Stimulated activated CD4-positive, alpha-beta T cell treated with anti-CD3 and anti-CD28 coated beads, Interleukin-4, amount 100 ng/mL, for 48 hours (primary cell): ENCODE results near the gene ANKRD22.
A peak's percentile ranks its signal among the peaks of the same experiment; 100 is the strongest.

Experiments used
- DNase-seq, 2 donors: peaks; one replicate each; pipeline ENCODE4 v3.0.0-alpha.2; 2020; ENCODE audit warnings: low read depth in 2 of 2

Gene ANKRD22

DNA sequence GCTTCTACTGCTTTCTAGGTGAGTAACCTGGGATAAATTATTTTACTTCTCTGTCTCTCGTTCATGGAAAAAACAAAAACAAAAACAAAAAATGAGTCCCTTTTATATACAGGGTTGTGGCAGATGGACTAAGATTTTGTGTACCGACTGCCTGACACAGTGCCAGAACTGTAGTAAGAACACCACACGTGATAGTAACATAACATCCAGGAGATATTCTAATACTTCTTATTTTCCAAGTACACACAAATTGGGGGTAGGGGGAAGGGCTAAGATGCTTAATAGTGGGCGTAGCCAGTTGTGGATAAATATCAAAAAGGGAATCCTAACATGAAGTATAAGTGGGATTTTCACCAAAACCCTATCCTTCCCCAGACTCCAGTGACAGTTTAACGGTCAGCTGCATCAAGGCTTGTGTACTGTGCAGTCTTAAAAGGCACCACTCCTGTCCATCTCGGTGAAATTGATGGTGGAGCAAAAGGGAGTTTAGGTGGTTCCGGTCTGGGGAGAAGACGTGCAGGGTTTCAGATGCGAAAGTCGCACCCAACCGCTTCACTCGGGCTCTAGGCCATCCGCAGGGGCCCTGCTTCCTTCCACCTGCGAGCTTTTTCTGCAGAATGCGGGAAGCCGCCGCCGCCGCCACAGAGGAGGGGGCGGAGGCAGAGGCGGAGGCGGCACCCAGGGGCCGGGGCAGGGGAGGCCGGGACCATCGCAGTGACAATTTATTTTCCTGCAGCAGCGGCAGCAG is 28.1 kb upstream of the ANKRD22 start, which contains the start of gene STAMBPL1:
STAMBPL1 (plus strand) TSS at position 712 of the 748 bp plus-strand sequence. CDS start 21,464 bp downstream, outside the sequence.
- peak; percentile 65 to 71 for DNase-seq

DNA sequence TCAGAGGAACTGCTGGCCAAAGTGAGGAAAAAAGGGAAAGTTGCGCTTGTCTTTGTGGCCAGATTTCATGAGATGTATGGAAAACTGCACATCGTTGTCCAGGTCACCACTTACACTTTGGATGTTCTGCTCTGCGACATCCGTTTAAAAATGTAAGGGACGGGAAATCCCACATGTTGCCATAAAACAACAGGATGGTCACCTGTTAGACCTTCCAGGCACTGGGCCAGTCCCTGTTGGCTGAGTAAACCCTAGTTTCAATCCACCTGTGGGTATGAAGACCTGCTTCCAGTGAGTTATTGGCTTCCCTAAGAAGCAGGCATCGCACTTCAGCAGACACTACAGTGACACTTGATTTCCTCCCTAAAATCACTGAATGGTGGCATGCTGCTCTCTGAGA is 25.7 kb upstream of the ANKRD22 start:
- DNase-seq = no peak

DNA sequence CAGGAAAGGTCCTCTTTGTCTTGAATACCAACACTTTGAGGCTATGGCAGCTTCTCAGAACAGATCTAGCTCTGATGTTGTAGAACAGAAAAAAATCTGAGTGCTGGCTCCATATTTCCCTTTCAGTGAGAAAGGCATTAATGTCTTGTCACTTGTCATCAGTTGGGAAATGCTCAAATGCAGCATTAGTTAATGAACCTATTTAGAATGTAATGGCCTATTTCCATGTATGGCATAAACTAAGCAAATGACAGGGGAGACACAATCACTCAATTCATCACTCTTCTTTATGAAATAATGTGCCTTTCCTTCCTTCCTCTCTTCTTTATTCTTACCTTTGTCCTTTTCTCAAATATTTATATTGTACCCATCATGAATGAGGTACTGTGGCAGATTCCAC is 23.4 kb upstream of the ANKRD22 start:
- no peak for DNase-seq

DNA sequence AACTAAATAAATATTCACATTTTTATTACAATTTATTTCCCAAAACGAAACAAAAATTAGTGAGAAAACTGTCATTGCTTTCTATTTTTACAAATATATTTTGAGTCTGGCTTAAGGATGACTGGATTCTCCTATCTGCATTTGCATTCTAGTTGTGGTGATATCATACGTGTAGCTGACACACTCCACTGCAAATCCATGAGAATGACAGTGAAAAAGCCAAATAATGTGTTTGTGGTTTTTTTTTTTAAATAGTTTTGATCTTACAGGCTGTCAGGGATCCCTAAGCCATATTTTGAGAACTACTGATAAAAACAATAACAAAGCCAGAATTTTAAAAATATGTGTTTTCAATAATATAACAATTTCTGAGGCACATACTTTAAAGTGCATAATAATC is 22.6 kb upstream of the ANKRD22 start:
- no peak for DNase-seq

DNA sequence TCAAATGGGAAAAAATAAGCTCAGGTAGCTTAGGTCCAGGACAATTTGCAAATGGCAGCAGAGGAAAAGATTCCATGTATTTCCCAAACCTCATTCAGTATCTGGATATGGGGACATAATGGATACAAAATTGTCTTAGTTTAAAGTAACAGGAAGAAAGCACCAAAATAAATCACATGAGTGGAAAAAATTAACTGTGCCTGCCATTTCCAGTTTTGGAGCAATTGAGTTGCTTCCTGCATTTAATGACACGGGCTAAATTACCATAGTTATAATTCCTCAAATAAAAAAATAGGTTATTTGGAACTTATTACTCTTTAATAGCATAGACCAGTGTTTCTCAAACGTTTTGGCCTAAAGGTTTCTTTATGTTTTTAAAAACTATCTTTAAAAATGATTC is 22.1 kb upstream of the ANKRD22 start:
- no peak for DNase-seq

DNA sequence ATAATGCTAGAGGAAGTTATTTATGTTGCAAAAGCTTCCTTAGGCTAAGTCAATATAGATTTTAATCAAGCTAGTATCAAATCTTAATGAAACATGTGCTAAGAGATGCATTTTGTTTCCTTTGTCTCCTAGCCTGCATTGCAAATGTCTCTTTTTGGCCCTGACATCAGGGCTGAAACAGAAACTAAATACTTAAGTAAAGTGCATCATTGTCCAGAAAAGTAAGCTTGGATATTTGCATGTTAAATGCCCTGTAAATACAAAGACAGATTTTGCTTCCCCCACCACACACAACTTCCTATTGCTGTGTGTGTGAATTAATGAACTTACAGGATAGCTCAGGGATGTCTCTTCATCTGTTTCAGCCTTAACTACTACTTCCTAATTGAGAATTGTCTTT is 18.4 kb upstream of the ANKRD22 start:
- no peak for DNase-seq

DNA sequence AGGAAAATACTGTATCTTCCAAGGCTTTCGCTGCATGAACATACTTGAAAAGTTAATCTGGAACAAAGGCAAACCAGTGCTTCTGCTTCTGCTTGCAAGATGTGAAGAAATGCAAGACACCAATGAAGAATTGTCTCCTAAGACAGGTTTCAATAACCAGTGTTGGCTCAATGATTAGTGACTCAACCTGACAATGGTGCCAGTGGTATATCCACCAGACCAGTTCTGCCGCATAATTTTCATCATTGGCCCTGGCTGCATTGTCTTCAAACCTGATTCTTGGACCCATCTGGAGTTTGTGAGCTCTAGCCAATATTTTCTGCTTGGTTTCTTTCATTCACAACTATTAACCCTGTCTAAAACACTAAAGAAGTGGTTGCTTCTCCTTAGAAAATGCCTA is 14.8 kb upstream of the ANKRD22 start:
- DNase-seq = no peak

DNA sequence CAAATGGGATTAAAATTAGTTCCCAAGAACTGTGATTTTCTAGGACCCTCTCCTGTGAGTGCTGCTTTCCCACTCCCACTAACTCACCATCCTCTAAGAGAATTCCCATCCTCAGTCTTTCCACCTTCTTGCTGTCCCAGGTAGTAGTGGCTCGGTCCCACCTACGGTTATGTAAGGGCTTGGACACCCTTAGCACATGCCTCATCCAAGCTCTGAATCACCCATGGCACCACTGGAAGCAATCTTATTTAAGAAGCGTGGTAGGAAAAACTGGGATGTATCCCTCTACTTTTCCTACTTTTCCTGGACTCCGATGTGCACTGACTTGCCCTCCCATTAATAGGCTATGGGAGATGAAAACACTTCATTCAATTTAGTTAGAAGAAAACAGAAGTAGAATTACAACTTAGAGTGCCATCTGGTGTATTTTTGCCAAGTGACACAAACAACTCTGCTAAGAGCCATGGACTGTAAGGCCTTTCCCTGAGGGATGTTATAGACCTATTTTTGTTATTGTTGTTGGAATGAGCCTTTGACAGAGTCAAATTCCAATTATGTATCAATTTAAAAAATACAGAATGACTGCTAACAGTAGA is 13.7 kb upstream of the ANKRD22 start:
- no peak for DNase-seq

DNA sequence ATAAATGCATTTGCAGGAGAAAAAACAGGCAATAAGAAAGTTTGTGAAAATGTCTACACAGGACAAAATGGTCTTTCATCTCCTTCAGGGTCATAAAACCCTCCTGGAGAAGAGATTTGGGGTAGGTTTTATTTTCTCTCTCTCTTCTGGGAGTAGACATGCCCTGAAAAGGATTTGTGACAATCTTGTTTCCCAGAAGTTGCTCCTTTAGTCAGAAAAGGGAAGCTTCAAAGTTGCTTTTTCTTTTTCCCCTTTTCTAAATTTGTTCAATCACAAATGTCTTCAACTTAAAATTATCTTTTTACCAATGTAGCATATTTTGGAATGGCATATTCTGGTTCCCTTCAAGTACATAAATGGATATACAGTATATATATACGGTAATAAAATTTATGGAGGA is 9.4 kb upstream of the ANKRD22 start:
- DNase-seq = no peak

DNA sequence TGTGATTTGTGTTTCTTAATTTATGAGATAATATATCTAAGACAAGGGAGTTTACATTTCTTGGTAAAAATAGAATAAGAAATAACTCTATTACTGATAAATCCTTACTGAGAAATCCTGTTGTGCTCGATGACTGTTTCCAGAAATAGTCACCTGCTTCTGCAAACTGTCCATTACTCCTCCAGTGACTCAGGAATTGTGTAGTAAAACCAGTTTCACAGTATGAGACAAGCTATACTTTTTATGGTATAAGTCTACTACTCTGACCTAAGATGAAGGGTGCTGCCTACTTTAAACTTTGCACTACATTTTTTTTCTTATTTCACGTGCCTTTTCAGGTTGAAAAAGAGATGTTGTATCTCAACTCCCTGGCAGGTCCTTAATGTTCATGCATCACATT is 6.8 kb upstream of the ANKRD22 start:
- no peak for DNase-seq

DNA sequence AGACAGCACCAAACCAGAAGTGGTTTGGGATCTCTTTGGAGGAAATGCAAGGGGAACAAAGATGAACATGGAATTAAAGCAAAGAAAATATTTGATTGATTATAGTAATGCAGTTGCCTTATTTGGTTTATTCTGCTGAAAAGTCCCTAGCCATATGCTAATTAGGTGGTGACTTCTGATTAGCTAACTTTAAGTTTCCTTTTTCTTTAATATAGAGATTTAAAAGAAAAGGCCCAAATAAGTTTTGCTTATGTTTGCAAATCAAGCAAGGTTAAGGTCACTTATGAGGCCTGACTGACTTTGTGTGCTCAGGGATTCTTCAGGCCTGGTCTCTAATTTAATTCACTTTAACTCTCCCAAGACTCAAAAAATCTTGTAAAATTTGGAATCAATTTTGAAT is 6.2 kb upstream of the ANKRD22 start:
- no peak for DNase-seq

DNA sequence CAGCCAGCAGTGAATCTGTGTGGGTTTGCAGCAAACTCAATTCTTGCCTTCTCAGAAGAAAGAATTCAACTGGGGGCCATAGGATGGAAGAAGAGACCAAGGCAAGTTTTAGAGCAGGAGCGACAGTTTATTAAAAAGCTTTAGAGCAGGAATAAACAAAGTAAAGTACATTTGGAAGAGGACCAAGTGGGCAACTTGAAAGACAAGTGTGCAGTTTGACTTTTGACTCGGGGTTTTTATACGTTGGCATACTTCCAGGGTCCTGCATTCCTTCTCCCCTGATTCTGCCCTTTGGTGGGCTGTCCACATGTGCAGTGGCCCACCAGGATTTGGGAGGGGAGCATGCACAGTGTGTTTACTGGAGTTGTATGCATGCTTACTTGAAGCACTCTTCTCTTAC is 3.0 kb upstream of the ANKRD22 start:
- DNase-seq = no peak

DNA sequence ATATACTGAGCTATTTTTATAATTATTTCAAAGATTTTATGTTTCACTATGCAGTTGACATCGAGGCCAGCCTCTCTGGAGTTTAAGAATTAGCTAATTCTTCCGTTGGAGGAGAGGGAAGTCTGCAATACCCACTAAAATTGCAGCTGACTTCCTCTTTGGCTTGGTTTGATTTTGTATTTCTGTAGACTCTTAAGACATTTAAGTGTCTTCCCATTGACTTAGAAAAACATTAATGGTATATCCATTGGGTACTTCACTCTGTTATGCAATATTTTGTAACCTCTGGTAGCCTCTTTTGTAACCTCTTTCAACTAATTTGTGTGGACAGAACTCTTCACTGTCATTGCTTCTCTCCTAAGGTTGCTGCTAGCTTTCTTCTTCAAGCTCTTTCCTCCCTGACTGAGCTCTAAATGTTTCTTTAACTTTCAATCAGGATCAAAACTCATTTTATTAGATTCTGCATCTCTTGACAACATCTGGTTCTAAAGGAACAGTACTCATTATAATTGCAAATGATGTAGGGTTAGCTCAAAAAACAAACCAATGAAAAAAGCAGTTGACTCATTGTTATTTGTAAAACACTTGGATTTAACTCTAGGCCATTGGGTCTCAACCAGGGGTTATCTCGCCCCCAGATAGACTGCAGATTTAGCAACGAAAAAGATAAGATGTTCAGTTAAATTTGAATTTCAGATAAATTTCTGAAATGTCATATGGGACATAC is 1.7 kb upstream of the ANKRD22 start:
- DNase-seq = no peak

DNA sequence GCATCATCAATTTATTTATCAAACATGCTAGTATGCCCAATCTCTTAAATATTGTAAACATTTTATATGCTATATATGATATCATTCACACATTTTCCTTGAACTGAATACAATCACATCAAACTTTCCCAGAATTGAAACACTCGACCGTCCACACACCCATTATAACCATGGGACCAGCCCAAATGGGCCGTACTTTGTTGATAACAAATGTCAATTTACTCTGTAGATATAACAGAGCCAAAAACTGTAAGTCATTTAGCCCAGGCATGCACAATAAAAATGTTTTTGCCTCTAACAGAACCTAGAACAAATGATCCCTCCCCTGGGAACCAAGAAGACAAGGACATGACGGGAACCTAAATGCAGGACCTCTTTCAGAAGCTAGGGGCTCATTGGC is 683 bp upstream of the ANKRD22 start:
- no peak for DNase-seq

DNA sequence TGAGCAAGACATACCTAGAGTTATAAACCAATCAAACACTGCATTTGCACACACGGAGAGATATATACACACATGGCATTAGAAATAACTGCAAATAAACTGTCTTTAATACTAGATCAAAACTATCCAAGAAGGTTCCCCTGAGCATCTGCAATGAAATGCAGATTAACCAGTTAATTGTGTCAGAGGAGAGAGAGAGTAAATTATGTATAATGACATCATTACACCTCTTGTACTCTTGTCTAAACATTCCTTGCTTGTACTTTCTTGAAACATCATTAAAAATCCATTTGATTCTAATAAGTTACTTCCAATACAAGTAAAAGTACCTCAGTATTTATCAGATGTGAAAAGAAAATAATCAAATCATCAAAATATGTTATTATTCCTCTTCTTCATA is 932 bp downstream of the ANKRD22 start:
- no peak for DNase-seq

DNA sequence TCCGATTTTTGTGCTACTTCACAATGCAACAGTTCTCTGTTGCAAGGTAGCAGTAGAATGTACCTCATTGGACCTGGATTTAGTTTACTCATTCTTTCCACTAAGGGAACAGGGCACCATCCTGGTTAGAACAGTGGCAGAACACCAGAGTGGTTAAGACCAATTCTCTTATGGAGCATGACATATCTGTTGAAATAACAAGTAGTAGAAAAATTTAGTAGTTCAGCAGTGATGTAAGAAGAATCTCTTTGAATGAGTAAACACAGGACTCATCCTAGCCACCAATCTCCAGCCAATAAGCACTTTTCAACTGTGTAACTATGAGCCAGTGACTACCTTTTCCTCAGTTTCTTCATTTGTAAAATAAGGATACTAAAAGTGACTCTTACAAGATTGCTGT is 2.4 kb downstream of the ANKRD22 start:
- no peak for DNase-seq

DNA sequence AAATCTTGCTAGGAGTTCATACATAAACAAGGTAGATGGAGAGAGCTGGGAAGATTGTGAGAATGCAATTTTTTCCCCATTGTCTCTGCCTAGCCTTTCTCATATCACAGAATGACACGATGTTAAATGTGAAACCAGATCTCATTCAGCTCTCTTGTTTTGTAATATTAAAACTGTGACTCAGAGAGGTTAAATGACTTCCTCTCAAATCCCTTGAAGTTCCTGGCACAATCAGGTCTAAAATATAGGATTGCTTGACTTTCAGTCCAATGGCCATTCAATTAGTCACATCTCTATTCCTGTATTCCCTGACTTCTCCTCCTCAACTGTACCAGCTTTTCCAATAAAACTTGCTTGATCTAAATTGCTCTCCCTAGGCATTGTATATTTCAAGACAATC is 3.1 kb downstream of the ANKRD22 start:
- DNase-seq = no peak

DNA sequence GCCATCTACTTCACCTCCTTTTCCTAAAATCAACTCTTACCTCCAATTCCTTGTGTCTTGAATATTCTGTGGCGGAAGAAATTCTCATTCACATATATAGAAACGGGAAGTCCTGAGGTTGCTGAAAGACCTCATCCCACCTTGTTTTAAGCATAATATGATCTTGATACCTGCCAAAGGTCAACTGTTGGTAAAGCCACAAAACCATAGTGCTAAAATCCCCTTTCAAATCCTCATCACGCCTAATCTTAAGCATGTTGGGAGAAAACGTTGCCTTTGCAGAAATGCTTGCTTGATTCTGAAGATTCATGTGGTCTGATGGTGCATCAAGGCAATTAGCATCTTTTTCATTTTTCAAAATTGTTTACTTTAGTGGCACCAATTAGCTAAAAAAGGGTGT is 8.5 kb downstream of the ANKRD22 start:
- no peak for DNase-seq

DNA sequence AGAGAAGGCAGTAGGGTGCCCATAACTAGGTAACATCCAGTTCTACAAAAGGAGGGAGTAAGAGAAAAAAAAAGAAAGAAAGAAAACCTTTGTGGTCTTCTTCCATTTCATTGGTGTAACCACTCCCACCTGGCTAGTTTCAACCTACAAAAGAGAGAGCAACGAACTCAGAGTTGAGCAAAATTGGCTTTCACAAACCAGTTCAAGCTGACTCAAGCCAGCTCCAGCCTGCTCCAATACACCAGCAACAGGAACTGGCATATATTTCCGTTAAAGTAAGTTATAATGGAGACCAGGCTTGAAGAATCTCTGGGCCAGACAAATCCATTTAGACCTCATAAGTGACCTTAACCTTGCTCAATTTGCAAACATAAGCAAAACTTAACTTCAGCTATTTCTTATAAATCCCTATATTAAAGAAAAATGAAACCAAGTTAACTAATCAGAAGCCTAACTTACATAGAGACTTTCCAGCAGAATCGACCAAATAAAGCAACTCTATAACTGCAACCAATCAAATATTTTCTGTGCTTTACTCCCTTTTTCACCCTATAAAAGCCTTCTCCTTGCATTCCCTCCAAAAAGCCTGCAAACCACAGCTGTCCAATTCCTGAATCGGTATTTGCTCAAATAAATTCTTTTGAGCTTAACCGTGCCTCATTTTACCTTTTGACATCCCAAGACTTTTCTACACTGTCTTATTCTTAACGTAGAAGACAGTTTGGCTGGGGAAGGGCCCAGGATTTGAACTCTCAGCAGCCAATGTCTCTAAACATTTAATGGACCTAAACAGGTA is 10.1 kb downstream of the ANKRD22 start:
- DNase-seq = no peak

DNA sequence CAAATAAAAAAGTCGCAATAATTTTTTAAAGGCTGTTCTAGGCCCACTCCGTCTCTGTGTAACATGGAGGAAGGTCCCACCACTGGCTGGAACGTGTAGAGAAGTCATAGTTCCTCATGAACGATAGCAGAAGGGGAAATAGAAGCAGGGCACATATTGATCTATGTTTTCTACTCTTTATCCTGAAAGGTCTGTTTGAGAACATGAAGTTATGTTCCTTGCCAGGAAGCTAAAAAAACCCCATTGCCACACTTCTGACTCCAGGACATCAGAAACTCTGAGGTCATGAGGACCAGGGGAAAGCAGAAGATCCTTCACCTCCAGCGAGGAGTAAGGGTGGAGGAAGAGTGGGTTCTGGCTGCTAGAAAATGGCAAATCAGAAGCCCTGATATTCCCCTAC is 10.8 kb downstream of the ANKRD22 start:
- no peak for DNase-seq

DNA sequence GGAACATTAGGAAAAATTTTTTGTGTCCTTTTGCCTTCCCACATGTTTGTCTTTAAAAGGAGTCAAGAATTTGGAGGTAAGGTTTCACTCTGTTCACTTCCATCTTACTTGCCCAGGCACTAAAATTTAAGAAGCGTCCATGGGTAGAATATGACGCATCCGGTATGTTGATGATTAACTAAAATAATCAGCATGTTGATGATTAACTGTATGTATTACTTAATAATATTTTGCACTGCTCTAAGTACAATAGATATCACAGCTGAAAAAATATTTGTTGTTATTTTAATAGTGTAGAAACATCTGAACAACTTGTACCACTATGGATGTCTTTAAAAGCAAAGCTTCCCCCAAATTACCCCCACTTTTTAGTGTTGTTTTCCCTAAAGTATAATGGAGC is 11.5 kb downstream of the ANKRD22 start:
- no peak for DNase-seq

DNA sequence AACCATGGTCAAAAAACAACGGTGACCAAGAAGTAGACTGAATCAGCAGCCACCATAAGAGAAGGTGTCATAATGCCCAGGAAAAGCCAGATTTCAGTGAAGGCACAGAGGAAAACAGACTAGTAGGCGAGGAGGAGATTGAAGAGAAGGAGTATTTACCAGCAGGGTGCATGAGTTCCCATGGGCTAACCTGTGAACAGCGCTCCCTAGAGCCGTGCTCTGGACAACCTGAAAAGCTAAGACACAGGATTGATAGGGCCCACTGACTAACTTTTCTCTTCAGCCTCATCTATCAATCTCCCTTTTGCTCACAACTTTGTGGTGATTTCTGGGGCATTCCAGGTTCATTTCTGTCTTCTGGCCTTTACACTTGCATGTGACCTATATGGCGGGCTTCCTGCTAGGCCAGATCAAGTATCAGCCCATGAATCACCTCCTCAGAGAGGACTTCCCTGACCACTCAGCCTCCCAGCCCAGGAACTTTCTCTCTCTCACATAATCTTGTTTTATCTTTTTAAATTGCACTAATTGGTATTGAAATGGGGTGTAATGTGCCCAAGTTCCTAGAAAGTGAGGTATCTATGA is 12.8 kb downstream of the ANKRD22 start:
- no peak for DNase-seq
